Large intestine (tissue), 3 donors: ENCODE measurements around the gene FRMD5. TPM values are rescaled to one million over a fixed set of nuclear protein-coding genes. Genes with fewer than 3 reads are reported as not detected.
A peak's percentile ranks its signal among the peaks of the same experiment; 100 is the strongest.
"Not testable (repeated sequence)": the region's sequence is repeated elsewhere in the genome, so short reads cannot be mapped to it uniquely, and the experiment has no call there.

Source experiments
- DNase-seq, 2 donors: peaks; one replicate each; pipeline versions ENCODE4 v3.0.0 to v3.0.0-alpha.2; 2013
- H3K27ac ChIP-seq: one replicate; pipeline ENCODE4 v1.5.1; 2013; ENCODE audit warnings: low read length
- H3K27me3 ChIP-seq: 2 replicates; pipeline ENCODE4 v1.6.1; 2013; ENCODE audit warnings: low read length; ENCODE audit not compliant: control insufficient read depth, insufficient read depth
- H3K36me3 ChIP-seq: 2 replicates; pipeline ENCODE4 v1.6.1; 2013; ENCODE audit warnings: low read length; ENCODE audit not compliant: control insufficient read depth, insufficient read depth
- H3K4me1 ChIP-seq: one replicate; pipeline ENCODE4 v1.6.1; 2013; ENCODE audit warnings: low read length; ENCODE audit not compliant: control insufficient read depth, insufficient read depth
- H3K4me3 ChIP-seq: one replicate; pipeline ENCODE4 v1.5.1; 2013; ENCODE audit warnings: low read length
- H3K9me3 ChIP-seq: one replicate; pipeline ENCODE4 v1.6.1; 2013; ENCODE audit warnings: mild to moderate bottlenecking, low read depth, low read length, moderate library complexity; ENCODE audit not compliant: control insufficient read depth
- WGBS: methylation state at CpG from one replicate; pipeline ENCODE4 v1.1.5; 2013; ENCODE audit warnings: low lambda C conversion rate; ENCODE audit not compliant: insufficient coverage; 5-methylcytosine and 5-hydroxymethylcytosine counted together
- polyA plus RNA-seq: library from polyadenylated mRNA; unstranded; fragments of 120-200 nt; gene quantifications from one replicate; pipeline ENCODE4 v1.2.1, GENCODE V29; 2013

The FRMD5 gene
- polyA plus RNA-seq, 1 donor: 1.7 TPM

GRCh38 chr15:43872416-43873020, 322.6 kb downstream of the FRMD5 start:
- H3K9me3 ChIP-seq: no peaks in the 10 kb centered on the region
- 50% methylated on average over 2 of the region's 6 CpGs for WGBS
- H3K4me1 ChIP-seq: peaks cover 6% of the 10 kb centered on the region
- H3K4me3 ChIP-seq: no peak overlapping the region
- H3K36me3 ChIP-seq: no peaks in the 10 kb centered on the region
- no peaks in the 10 kb centered on the region for H3K27me3 ChIP-seq
- H3K27ac ChIP-seq: no peak overlapping the region
- peak; percentile 57 for DNase-seq

- Histone ChIP-seq H3K4me1 (peaks cover 3% of the 10 kb centered on the region), H3K4me3 (no peak overlapping the region), H3K9me3 (no peaks in the 10 kb centered on the region), H3K27me3 (no peaks in the 10 kb centered on the region), H3K27ac (no peak overlapping the region), H3K36me3 (peaks cover 2% of the 10 kb centered on the region)
- DNase-seq: no peak
- WGBS: 80% methylated on average over 1 of the region's 2 CpGs
Observed at GRCh38 chr15:43871835-43872234, 323.2 kb downstream of the FRMD5 start.

GRCh38 chr15:43868406-43868805, 326.7 kb downstream of the FRMD5 start:
- Histone ChIP-seq H3K4me1 (peaks cover 3% of the 10 kb centered on the region), H3K27me3 (no peaks in the 10 kb centered on the region), H3K9me3 (no peaks in the 10 kb centered on the region), H3K4me3 (no peak overlapping the region), H3K36me3 (peaks cover 6% of the 10 kb centered on the region), H3K27ac (no peak overlapping the region)
- 100% methylated on average over 1 of the region's 2 CpGs for WGBS
- DNase-seq: no peak

- Histone ChIP-seq H3K4me1 (peaks cover 3% of the 10 kb centered on the region), H3K4me3 (no peak overlapping the region), H3K9me3 (no peaks in the 10 kb centered on the region), H3K36me3 (peaks cover 6% of the 10 kb centered on the region), H3K27me3 (no peaks in the 10 kb centered on the region), H3K27ac (no peak overlapping the region)
- peak in 1 of 2 donors; percentile 56 for DNase-seq
- 80% methylated on average over 1 of the region's 5 CpGs for WGBS
Observed at GRCh38 chr15:43867096-43867495, 328.0 kb downstream of the FRMD5 start.

- not testable (repeated sequence) for DNase-seq, H3K9me3 ChIP-seq, H3K27me3 ChIP-seq, H3K4me3 ChIP-seq, H3K36me3 ChIP-seq, H3K27ac ChIP-seq, H3K4me1 ChIP-seq
- no CpG with 5 or more reads among the region's 10 CpGs for WGBS
Observed at GRCh38 chr15:43866636-43867035, 328.4 kb downstream of the FRMD5 start.

GRCh38 chr15:43859546-43859945, 335.5 kb downstream of the FRMD5 start:
- Histone ChIP-seq H3K4me3 (no peak overlapping the region), H3K36me3 (no peaks in the 10 kb centered on the region), H3K27ac (no peak overlapping the region), H3K27me3 (no peaks in the 10 kb centered on the region), H3K4me1 (no peaks in the 10 kb centered on the region), H3K9me3 (no peaks in the 10 kb centered on the region)
- WGBS: no CpG with 5 or more reads among the region's 4 CpGs
- no peak for DNase-seq

GRCh38 chr15:43854801-43855200, 340.3 kb downstream of the FRMD5 start:
- 80% methylated on average over 1 of the region's 6 CpGs for WGBS
- Histone ChIP-seq H3K27me3 (no peaks in the 10 kb centered on the region), H3K9me3 (no peaks in the 10 kb centered on the region), H3K36me3 (no peaks in the 10 kb centered on the region), H3K27ac (no peak overlapping the region), H3K4me1 (no peaks in the 10 kb centered on the region), H3K4me3 (no peak overlapping the region)
- DNase-seq: no peak

DNA sequence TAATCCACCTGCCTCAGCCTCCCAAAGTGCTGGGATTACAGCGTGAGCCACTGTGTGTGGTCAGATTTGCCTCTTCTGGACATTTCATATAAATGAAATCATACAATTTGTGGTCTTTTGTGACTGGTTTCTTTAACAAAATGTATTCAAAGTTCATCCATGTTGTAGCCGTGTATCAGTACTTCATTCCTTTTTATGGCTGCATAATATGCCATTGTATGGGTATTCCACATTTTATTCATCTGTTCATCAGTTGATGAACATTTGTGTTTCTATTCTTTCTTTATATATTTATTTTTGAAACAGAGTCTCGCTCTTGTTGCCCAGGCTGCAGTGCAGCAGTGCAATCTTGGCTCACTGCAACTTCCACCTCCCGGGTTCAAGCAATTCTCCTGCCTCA, 342.5 kb downstream of the FRMD5 start:
- no peak for DNase-seq
- 83% methylated on average over 1 of the region's 4 CpGs for WGBS
- H3K36me3 ChIP-seq: no peaks in the 10 kb centered on the region
- H3K9me3 ChIP-seq: no peaks in the 10 kb centered on the region
- no peaks in the 10 kb centered on the region for H3K4me1 ChIP-seq
- H3K27me3 ChIP-seq: no peaks in the 10 kb centered on the region
- no peak overlapping the region for H3K27ac ChIP-seq
- H3K4me3 ChIP-seq: no peak overlapping the region

DNA sequence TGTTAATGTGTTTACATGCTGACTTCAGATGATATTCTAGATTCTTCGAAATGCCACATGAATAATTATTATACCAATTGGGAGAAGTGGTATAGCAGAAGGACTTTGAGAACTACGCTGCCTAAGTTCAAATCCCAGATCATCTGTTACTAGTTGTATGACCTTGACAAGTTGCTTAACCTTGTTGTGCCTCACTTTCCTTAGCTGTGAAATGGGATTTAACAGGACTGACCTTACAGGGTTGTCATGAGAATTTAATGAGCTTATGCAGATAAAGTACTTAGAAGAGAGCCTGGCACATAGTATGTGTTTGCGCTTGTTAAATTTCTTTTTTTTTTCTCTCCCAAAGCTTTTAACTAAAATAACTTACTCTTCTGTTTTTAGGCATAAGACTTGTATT, 343.8 kb downstream of the FRMD5 start:
- 100% methylated on average over 1 of the region's 3 CpGs for WGBS
- Histone ChIP-seq H3K27me3 (no peaks in the 10 kb centered on the region), H3K4me1 (no peaks in the 10 kb centered on the region), H3K9me3 (no peaks in the 10 kb centered on the region), H3K36me3 (no peaks in the 10 kb centered on the region), H3K27ac (no peak overlapping the region), H3K4me3 (no peak overlapping the region)
- no peak for DNase-seq

DNA sequence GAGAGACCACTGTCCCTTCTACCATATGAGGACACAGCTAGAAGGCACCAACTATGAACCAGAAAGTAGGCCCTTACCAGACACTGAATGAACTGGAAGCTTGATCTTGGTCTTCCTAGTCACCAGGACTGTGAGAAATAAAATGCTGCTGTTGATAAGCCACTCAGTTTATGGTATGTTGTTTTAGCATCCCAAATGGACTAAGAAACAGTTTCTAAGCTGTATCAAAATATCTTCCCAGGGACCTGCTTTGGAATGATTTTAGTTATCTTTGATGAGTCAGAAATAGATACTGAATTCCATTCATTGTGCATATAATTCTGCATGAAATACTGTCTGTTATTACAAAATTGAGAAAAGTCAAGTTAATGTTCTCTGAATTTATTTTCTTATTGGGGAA, 349.6 kb downstream of the FRMD5 start:
- Histone ChIP-seq H3K27me3 (no peaks in the 10 kb centered on the region), H3K9me3 (no peaks in the 10 kb centered on the region), H3K4me1 (no peaks in the 10 kb centered on the region), H3K27ac (no peak overlapping the region), H3K36me3 (no peaks in the 10 kb centered on the region), H3K4me3 (no peak overlapping the region)
- no peak for DNase-seq

DNA sequence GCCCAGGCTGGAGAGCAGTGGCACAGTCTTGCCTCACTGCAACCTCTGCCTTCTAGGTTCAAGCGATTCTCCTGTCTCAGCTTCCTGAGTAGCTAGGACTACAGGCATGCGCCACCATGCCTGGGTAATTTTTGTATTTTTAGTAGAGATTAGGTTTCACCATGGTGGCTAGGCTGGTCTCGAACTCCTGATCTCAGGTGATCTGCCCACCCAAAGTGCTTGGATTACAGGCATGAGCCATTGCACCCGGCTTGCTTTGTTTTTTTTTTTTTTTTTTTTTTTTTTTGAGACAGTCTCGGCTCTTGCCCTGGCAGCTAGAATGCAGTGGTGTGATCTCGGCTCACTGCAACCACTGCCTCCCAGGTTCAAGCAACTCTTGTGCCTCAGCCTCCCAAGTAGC, 362.6 kb downstream of the FRMD5 start:
- H3K27ac ChIP-seq, H3K27me3 ChIP-seq, H3K4me3 ChIP-seq, H3K4me1 ChIP-seq, H3K9me3 ChIP-seq, H3K36me3 ChIP-seq, DNase-seq: not testable (repeated sequence)
- WGBS: no CpG with 5 or more reads among the region's 6 CpGs
